ENCODE measurements around the gene ZNF559.

DNA sequence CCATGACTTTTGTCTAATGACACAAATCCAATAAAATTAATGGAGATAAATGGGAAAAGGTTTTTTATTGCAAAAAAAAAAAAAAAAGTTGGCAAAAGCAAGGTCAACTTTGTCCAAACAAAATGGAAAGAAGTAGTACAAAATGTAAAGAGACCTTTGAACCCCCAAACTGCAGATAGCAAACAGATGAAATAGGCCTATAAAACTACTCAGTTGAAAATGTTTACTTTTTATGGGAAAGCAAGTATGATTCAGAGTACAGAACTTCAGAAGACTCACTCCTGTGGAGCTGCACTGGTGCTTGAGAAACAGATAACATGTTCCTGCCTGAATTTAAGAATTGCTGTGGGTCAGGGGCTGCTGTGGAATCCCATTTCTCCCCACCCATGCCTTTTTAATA is 29.0 kb downstream of the ZNF559 start:
- TF ChIP-seq EZH2 (IDR thresholded peaks at IDR 0.05; ENCODE audit: borderline replicate concordance): no peak
- no peak for TF ChIP-seq CTCF (IDR thresholded peaks at IDR 0.05; ENCODE audit: poor library complexity)

All from hepatocyte (in vitro differentiated cells).